Fibroblast of upper back skin (primary cell): ENCODE results near the gene DPP10.
"Not testable (repeated sequence)": the region's sequence is repeated elsewhere in the genome, so short reads cannot be mapped to it uniquely, and the experiment has no call there.

Experiments used
- DNase-seq: peaks from one replicate; pipeline ENCODE4 v3.0.0-alpha.2; 2013

DPP10 gene

GRCh38 chr2:114729026-114729425 lies 286.6 kb downstream of the DPP10 start:
- no peak for DNase-seq

GRCh38 chr2:114735126-114735525 lies 292.7 kb downstream of the DPP10 start:
- no peak for DNase-seq

- DNase-seq, result no peak
Observed at GRCh38 chr2:114742245-114742644, 299.8 kb downstream of the DPP10 start.

GRCh38 chr2:114745700-114746099 lies 303.3 kb downstream of the DPP10 start:
- no peak for DNase-seq

- not testable (repeated sequence) for DNase-seq
Observed at GRCh38 chr2:114748175-114748574, 305.7 kb downstream of the DPP10 start.

GRCh38 chr2:114752425-114752824 lies 310.0 kb downstream of the DPP10 start:
- DNase-seq, result no peak

GRCh38 chr2:114753145-114753544 lies 310.7 kb downstream of the DPP10 start:
- no peak for DNase-seq

GRCh38 chr2:114754907-114755563 lies 312.6 kb downstream of the DPP10 start:
- DNase-seq, result no peak

GRCh38 chr2:114762376-114762775 lies 319.9 kb downstream of the DPP10 start:
- DNase-seq, result no peak

- DNase-seq, result no peak
Observed at GRCh38 chr2:114762986-114763385, 320.5 kb downstream of the DPP10 start.

- no peak for DNase-seq
Observed at GRCh38 chr2:114769110-114769509, 326.7 kb downstream of the DPP10 start.

- no peak for DNase-seq
Observed at GRCh38 chr2:114769991-114770390, 327.6 kb downstream of the DPP10 start.

- DNase-seq, result no peak
Observed at GRCh38 chr2:114784046-114784445, 341.6 kb downstream of the DPP10 start.

GRCh38 chr2:114784890-114785583 lies 342.6 kb downstream of the DPP10 start:
- DNase-seq, result no peak

- DNase-seq, result no peak
Observed at GRCh38 chr2:114786901-114787300, 344.5 kb downstream of the DPP10 start.

- no peak for DNase-seq
Observed at GRCh38 chr2:114787486-114787885, 345.0 kb downstream of the DPP10 start.

GRCh38 chr2:114789989-114790388 lies 347.5 kb downstream of the DPP10 start:
- DNase-seq, result no peak

GRCh38 chr2:114797540-114797939 lies 355.1 kb downstream of the DPP10 start:
- DNase-seq, result no peak

- DNase-seq, result no peak
Observed at GRCh38 chr2:114797942-114798341, 355.5 kb downstream of the DPP10 start.

- DNase-seq, result no peak
Observed at GRCh38 chr2:114800371-114800770, 357.9 kb downstream of the DPP10 start.

GRCh38 chr2:114805195-114805594 lies 362.8 kb downstream of the DPP10 start:
- DNase-seq, result no peak

- no peak for DNase-seq
Observed at GRCh38 chr2:114810092-114810491, 367.7 kb downstream of the DPP10 start.

GRCh38 chr2:114812261-114812660 lies 369.8 kb downstream of the DPP10 start:
- DNase-seq, result no peak

GRCh38 chr2:114814355-114814754 lies 371.9 kb downstream of the DPP10 start:
- no peak for DNase-seq

GRCh38 chr2:114821055-114821454 lies 378.6 kb downstream of the DPP10 start:
- DNase-seq, result no peak
